NCI-H526 treated with DMSO at 0.1 percent for 48 hours (cell line): ENCODE results near the gene SMIM10L2A.
"Not testable (repeated sequence)": the region's sequence is repeated elsewhere in the genome, so short reads cannot be mapped to it uniquely, and the experiment has no call there.

ENCODE experiments used
- DNase-seq: peaks from one replicate; lab custom pipeline; 2025; lab: John Stamatoyannopoulos, UW

SMIM10L2A gene

GRCh38 chrX:135421932-135422809 lies at the start of gene SMIM10L2A:
Gene SMIM10L2A (plus strand): TSS chrX:135421944. CDS start chrX:135422132, 188 bp downstream.
- no peak for DNase-seq

- no peak for DNase-seq
Observed at GRCh38 chrX:135373357-135373756, 48.4 kb upstream of the SMIM10L2A start.

- DNase-seq = no peak
Observed at GRCh38 chrX:135382260-135382659, 39.5 kb upstream of the SMIM10L2A start.

GRCh38 chrX:135383249-135383648 lies 38.5 kb upstream of the SMIM10L2A start:
- no peak for DNase-seq

DNA sequence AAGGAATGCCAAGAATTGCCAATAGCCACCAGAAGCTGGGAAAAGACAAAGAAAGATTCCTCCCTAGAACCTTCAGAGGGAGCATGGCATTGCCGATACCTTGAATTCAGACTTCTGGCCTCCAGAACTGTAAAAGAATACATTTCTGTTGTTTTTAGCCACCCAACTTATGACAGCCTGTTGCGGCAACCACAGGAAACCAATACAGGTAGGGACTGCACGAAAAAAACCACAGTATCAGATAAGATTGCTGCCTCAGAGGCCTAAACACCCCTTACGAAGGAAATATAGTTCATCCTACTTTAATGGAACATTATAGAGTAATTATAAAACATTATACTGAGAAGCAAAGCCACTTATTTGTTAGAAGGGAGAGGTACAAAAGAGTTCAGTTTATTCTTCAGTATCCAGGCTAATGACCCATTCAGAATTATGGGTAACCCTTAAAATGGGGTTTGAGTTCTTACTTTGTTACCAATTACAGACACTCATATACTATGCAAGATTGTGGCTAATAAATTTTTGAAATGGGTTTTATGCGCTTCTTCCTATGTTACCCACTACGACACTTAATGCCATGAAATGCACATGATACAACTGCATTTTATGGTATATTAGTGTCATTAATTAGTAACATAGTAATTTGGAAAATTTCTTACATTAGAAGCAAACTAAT lies 37.4 kb upstream of the SMIM10L2A start:
- no peak for DNase-seq

GRCh38 chrX:135388841-135389240 lies 32.9 kb upstream of the SMIM10L2A start:
- DNase-seq = no peak

DNA sequence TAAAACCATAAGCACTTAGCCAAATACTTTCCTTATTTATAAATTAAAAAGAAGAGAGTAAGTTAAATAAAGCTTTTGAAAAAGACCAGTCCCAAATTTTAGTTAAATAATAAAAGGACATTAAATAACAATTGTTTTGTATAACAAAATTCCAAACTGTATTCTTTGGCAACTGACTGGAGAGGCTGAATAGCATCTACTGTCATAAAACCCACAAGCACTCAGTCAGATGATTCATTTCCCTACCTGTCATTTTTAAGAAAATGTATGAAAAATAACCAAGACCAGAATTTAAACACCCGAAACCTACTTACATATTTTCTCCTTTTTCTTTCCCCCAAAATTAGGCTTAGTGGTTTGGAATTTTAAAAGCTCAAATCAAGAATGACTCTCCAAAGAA lies 32.5 kb upstream of the SMIM10L2A start:
- DNase-seq = no peak

GRCh38 chrX:135389717-135390116 lies 32.0 kb upstream of the SMIM10L2A start:
- no peak for DNase-seq

DNA sequence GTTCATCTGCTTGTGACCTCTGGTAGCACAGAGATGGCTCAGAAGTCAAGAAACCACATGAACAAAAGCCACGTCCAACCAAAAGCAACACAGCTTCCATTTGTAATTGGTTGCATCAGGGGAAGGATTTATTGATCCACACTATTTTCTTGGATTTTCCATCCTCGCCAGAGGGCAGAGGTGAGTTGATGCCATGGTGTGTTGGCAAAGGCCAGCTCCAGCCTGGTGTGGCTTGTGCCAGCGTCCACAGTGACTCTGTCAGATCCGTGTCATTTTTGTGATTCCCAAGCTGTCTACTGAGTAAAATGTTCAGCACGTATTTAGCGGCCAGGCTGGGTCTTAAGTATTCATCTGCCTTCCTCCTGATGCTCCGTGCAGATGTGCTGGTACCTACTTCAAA lies 30.0 kb upstream of the SMIM10L2A start:
- no peak for DNase-seq

DNA sequence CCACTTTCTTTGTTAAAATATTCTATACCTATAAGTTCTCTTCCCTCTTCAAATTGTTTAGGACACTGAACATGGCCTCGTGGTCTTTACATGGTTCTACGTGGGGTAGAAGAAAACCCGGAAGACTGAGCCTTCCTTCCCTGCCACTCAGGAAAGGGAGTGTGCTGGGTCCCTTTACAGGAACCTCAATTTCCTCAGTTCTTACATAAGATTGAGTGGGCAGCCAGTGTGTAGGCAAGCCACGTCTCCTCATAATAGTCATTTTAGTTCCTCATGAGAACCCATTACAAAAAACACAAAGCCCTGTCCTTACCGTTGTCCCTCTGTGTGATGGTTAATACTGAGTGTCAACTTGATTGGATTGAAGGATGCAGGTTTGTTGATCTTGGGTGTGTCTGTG lies 28.7 kb upstream of the SMIM10L2A start:
- DNase-seq = no peak

- no peak for DNase-seq
Observed at GRCh38 chrX:135395064-135395463, 26.7 kb upstream of the SMIM10L2A start.

- DNase-seq = no peak
Observed at GRCh38 chrX:135396109-135396508, 25.6 kb upstream of the SMIM10L2A start.

DNA sequence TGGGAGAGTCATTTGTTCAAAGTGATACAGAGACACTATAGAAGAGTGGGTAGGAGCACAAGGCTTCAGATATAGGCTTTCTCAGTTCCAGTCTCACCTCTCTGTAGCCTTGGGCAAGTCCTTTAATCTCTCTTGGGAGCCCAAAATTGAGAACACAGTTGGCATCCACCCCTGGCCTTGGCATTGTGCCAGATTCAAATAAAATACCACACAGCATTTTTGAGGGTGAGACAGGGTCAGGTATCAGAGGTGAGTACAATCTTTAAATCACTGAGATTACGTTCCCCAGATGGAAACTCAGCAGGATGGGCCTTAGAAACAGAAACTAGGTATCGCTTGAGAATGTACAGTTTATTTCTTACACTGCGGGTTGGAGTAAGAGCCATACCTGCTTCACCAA lies 25.2 kb upstream of the SMIM10L2A start:
- no peak for DNase-seq

GRCh38 chrX:135397652-135398051 lies 24.1 kb upstream of the SMIM10L2A start:
- DNase-seq = no peak

- no peak for DNase-seq
Observed at GRCh38 chrX:135403374-135403773, 18.4 kb upstream of the SMIM10L2A start.

DNA sequence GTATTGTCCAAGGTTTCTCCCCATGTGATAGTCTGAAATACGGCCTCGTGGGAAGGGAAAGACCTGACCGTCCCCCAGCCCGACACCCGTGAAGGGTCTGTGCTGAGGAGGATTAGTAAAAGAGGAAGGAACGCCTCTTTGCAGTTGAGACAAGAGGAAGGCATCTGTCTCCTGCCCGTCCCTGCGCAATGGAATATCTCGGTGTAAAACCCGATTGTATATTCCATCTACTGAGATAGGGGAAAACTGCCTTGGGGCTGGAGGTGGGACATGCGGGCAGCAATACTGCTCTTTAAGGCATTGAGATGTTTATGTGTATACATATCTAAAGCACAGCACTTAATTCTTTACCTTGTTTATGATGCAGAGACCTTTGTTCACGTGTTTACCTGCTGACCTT lies 15.3 kb upstream of the SMIM10L2A start:
- not testable (repeated sequence) for DNase-seq

- no peak for DNase-seq
Observed at GRCh38 chrX:135408794-135409193, 12.9 kb upstream of the SMIM10L2A start.

DNA sequence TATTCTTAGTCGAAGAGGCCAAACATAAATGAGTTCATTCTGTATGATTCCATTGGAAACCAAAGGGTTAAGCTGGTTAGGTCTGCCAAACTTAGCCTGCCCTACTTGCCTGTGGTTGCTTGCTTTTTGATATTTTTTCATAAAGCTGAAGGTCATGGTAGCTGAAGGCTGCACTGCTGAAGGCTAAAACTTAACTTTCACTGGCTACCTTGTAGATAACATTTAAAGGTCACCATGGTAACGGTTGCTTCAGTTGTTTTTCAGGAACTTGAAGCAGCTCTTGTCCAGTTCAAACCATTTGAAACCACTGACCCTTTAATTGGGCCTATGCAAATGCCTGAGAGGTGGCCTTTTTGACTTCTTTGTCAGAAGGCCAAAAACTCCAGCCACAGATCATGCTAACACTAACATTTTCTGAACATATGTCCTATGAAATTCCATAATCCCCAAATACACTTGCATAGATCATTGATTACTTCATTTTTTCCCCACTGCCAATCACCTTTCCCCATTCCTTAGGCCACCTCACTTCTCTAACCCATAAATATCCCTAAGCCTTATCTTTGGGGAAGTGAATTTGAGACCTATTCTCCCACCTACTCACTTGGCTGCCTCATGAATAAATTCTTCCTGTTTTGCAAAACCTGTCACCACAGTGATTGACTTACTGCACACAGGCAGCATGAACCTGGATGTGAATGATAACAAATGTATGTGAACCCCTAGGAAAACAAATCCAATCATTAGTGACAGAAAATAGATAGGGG lies 10.7 kb upstream of the SMIM10L2A start:
- no peak for DNase-seq

DNA sequence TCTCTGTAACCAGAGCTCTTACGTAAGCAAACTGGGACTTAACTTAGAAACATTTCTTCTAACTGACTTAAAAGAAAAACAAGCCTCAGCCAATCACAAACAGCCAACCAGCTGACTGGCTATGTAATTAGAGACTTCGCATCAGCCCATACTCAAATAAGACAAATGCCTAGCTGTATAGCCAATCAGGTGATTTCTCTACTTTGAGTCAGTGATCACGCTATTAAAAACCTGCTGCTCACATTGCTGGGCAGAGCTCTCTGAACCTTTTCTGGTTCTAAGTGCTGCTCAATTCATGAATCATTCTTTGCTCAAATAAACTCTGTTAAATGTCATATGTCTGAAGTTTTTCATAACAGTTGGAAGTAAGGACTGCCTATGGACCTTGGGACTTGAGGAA lies 9.9 kb upstream of the SMIM10L2A start:
- no peak for DNase-seq

DNA sequence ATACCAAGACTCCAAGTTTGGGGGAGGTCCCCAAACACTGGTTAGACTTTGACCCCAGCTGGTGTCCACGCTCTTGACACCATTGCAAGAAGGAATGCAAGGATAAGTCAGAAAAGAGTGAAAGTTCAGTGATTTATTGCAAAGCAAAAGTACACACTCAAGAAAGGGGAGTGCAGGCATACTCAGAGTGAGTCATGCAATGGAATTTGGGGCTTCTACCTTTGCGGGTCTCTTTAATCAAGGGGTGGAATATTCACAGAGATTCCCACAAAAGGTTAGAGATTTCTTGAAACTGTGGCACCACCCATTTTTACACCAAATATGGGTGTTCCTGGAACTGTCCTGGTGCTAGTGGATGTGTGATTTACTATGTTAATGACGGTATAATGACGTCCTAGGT lies 5.2 kb upstream of the SMIM10L2A start:
- DNase-seq = no peak

DNA sequence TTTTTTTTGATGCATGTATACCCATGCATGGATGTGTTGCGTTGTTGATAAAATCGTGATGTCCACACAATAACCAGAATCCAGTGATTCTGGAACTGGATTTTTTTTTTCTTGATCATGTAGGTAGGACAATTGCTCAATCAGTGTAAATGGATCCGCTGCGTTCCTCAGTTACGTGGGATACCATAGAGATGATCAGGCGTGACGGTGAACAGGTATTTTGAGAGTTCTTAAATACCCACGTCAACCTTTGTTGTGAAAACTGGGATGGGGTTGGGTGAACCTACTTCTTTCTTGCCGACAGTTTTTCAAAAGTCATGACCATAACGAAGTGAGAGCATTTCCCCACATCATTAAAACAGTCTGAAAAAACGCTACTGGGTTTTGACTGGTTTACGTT lies 913 bp upstream of the SMIM10L2A start:
- DNase-seq = no peak

GRCh38 chrX:135421537-135421931 lies 210 bp upstream of the SMIM10L2A start:
- peak; percentile 56 for DNase-seq

GRCh38 chrX:135422810-135423168 lies 1.0 kb downstream of the SMIM10L2A start:
- not testable (repeated sequence) for DNase-seq
